GM18870 (cell line): ENCODE measurements around the gene MFRP.

ENCODE experiments used
- ATAC-seq: cut with Tn5 transposase; IDR thresholded peaks from one replicate; pipeline ENCODE4 v1.9.1; 2021; ENCODE audit warnings: moderate library complexity; ENCODE audit not compliant: unreplicated experiment

MFRP gene

GRCh38 chr11:119359365-119360214 lies 13.1 kb upstream of the MFRP start:
- no peak for ATAC-seq

- no peak for ATAC-seq
These were observed 10.6 kb upstream of the MFRP start for GRCh38 chr11:119357074-119357473.

GRCh38 chr11:119356349-119357031 lies 10.0 kb upstream of the MFRP start:
- ATAC-seq, result no peak

- ATAC-seq, result no peak
These were observed 8.8 kb upstream of the MFRP start for GRCh38 chr11:119355091-119355843.

GRCh38 chr11:119352857-119353260 lies 6.4 kb upstream of the MFRP start:
- no peak for ATAC-seq

- no peak for ATAC-seq
These were observed 4.7 kb upstream of the MFRP start for GRCh38 chr11:119351232-119351631.

- ATAC-seq, result no peak
These were observed 3.8 kb upstream of the MFRP start for GRCh38 chr11:119350302-119350701.

GRCh38 chr11:119347940-119348605 lies 1.6 kb upstream of the MFRP start:
- no peak for ATAC-seq

GRCh38 chr11:119347242-119347641 lies 737 bp upstream of the MFRP start:
- no peak for ATAC-seq

GRCh38 chr11:119345685-119346084 lies 820 bp downstream of the MFRP start:
- no peak for ATAC-seq

GRCh38 chr11:119344291-119345010 lies 2.1 kb downstream of the MFRP start:
- ATAC-seq, result no peak

GRCh38 chr11:119343726-119344125 lies 2.8 kb downstream of the MFRP start:
- no peak for ATAC-seq

- ATAC-seq, result no peak
These were observed 4.0 kb downstream of the MFRP start for GRCh38 chr11:119342362-119343130.

GRCh38 chr11:119342023-119342300 lies 4.5 kb downstream of the MFRP start:
- ATAC-seq, result no peak

- ATAC-seq, result no peak
These were observed 5.1 kb downstream of the MFRP start for GRCh38 chr11:119341222-119342022.

GRCh38 chr11:119340335-119341221 lies 5.9 kb downstream of the MFRP start, which contains the start of gene C1QTNF5:
Gene C1QTNF5 (minus strand): TSS chr11:119340883. CDS start chr11:119340397, 486 bp downstream.
- ATAC-seq, result no peak

- no peak for ATAC-seq
These were observed 6.7 kb downstream of the MFRP start for GRCh38 chr11:119339589-119340334.
